Measurements from ENCODE around the gene ECI1.

Gene ECI1

GRCh38 chr16:2216330-2216729, 35.1 kb downstream of the ECI1 start:
- no peak overlapping the region for H4K91ac ChIP-seq (ENCODE audit: low read depth, low read length, poor library complexity)
- H3K23ac ChIP-seq (ENCODE audit: low read depth, low read length, poor library complexity): no peak overlapping the region
- DNase-seq (ENCODE audit: low spot score): no peak
- no peak overlapping the region for H2BK120ac ChIP-seq (ENCODE audit: low read depth, low read length)
- no peaks in the 10 kb centered on the region for H3K27me3 ChIP-seq (ENCODE audit: control insufficient read depth in 3 of 3, insufficient read depth in 3 of 3, low read depth in 1 of 3, low read length in 3 of 3)
- WGBS, 2 donors (ENCODE audit: extremely low coverage in 2 of 2, insufficient read length in 2 of 2, insufficient replicate concordance in 1 of 2): no CpG with 5 or more reads among the region's 4 CpGs
- H2BK15ac ChIP-seq (ENCODE audit: low read length): no peak overlapping the region
- H3K4me2 ChIP-seq (ENCODE audit: insufficient read depth, low read length, poor library complexity, severe bottlenecking): no peak overlapping the region
- no peak overlapping the region for H3K27ac ChIP-seq (replicated peaks; ENCODE audit: low read length)
- H3K79me1 ChIP-seq (ENCODE audit: low read depth, low read length): peaks cover 16% of the 10 kb centered on the region
- no peak overlapping the region for H4K8ac ChIP-seq (ENCODE audit: low read depth, low read length)
- H3K9me3 ChIP-seq (replicated peaks in 1 of 2; ENCODE audit: control insufficient read depth in 2 of 2, insufficient read depth in 1 of 2, low read depth in 1 of 2, low read length in 2 of 2): no peaks in the 10 kb centered on the region
- H3K14ac ChIP-seq (ENCODE audit: low read length): no peak overlapping the region
- peaks cover 9 to 11% of the 10 kb centered on the region in 2 donors for H3K4me1 ChIP-seq (ENCODE audit: control insufficient read depth in 2 of 2, insufficient read depth in 1 of 2, low read depth in 1 of 2, low read length in 2 of 2)
- H2AK5ac ChIP-seq (ENCODE audit: low read depth, low read length): no peak overlapping the region
- H3K18ac ChIP-seq (ENCODE audit: low read length): no peak overlapping the region
- H2BK12ac ChIP-seq (ENCODE audit: low read length): no peak overlapping the region
- H3K4me3 ChIP-seq (ENCODE audit: low read length in 2 of 2): no peak overlapping the region
- no peak overlapping the region for H3K9ac ChIP-seq (ENCODE audit: low read depth, low read length, poor library complexity)
- no peak overlapping the region for H2BK5ac ChIP-seq (ENCODE audit: low read length)
- H3K36me3 ChIP-seq (replicated peaks in 1 of 2; ENCODE audit: control insufficient read depth in 2 of 2, insufficient read depth in 2 of 2, low read length in 2 of 2): peaks cover 17 to 23% of the 10 kb centered on the region in 2 donors
- H2AFZ ChIP-seq (ENCODE audit: low read length): no peak overlapping the region
- no peak overlapping the region for H3K4ac ChIP-seq (ENCODE audit: low read length)

GRCh38 chr16:2214719-2214968, 36.7 kb downstream of the ECI1 start, which contains the start of gene PGP:
Gene PGP, minus strand, starts transcription at chr16:2214840. Its CDS starts 63 bp downstream, at chr16:2214777.
- Histone ChIP-seq H3K18ac (ENCODE audit: low read length) (peak within 1 kb of the TSS; percentile 99), H3K4me1 (ENCODE audit: control insufficient read depth in 2 of 2, insufficient read depth in 1 of 2, low read depth in 1 of 2, low read length in 2 of 2) (peaks cover 9 to 11% of the 10 kb centered on the region in 2 donors), H3K9ac (ENCODE audit: low read depth, low read length, poor library complexity) (peak within 1 kb of the TSS; percentile 98), H2BK120ac (ENCODE audit: low read depth, low read length) (no peak within 1 kb of the TSS), H3K14ac (ENCODE audit: low read length) (peak within 1 kb of the TSS; percentile 82), H3K4me3 (ENCODE audit: low read length in 2 of 2) (peak within 1 kb of the TSS; percentile 99 to 100), H3K27me3 (ENCODE audit: control insufficient read depth in 3 of 3, insufficient read depth in 3 of 3, low read depth in 1 of 3, low read length in 3 of 3) (no peaks in the 10 kb centered on the region), H3K36me3 (replicated peaks in 1 of 2; ENCODE audit: control insufficient read depth in 2 of 2, insufficient read depth in 2 of 2, low read length in 2 of 2) (peaks cover 19 to 30% of the 10 kb centered on the region in 2 donors), H4K8ac (ENCODE audit: low read depth, low read length) (no peak within 1 kb of the TSS), H3K27ac (replicated peaks; ENCODE audit: low read length) (peak within 1 kb of the TSS; percentile 99), H3K79me1 (ENCODE audit: low read depth, low read length) (peaks cover 14% of the 10 kb centered on the region), H2BK15ac (ENCODE audit: low read length) (peak within 1 kb of the TSS; percentile 81), H3K9me3 (replicated peaks in 1 of 2; ENCODE audit: control insufficient read depth in 2 of 2, insufficient read depth in 1 of 2, low read depth in 1 of 2, low read length in 2 of 2) (no peaks in the 10 kb centered on the region), H2AK5ac (ENCODE audit: low read depth, low read length) (peak within 1 kb of the TSS; percentile 84), H4K91ac (ENCODE audit: low read depth, low read length, poor library complexity) (no peak within 1 kb of the TSS), H3K4me2 (ENCODE audit: insufficient read depth, low read length, poor library complexity, severe bottlenecking) (peak within 1 kb of the TSS; percentile 96), H3K4ac (ENCODE audit: low read length) (peak within 1 kb of the TSS; percentile 76), H2BK5ac (ENCODE audit: low read length) (peak within 1 kb of the TSS; percentile 94), H2BK12ac (ENCODE audit: low read length) (peak within 1 kb of the TSS; percentile 41), H2AFZ (ENCODE audit: low read length) (peak within 1 kb of the TSS; percentile 94), H3K23ac (ENCODE audit: low read depth, low read length, poor library complexity) (peak within 1 kb of the TSS; percentile 95)
- WGBS, 2 donors (ENCODE audit: extremely low coverage in 2 of 2, insufficient read length in 2 of 2, insufficient replicate concordance in 1 of 2): no CpG with 5 or more reads among the region's 48 CpGs
- DNase-seq (ENCODE audit: low spot score): no peak

- Histone ChIP-seq H2BK5ac (ENCODE audit: low read length) (peak overlapping the region; percentile 94), H3K9me3 (replicated peaks in 1 of 2; ENCODE audit: control insufficient read depth in 2 of 2, insufficient read depth in 1 of 2, low read depth in 1 of 2, low read length in 2 of 2) (no peaks in the 10 kb centered on the region), H3K9ac (ENCODE audit: low read depth, low read length, poor library complexity) (peak overlapping the region; percentile 98), H3K27me3 (ENCODE audit: control insufficient read depth in 3 of 3, insufficient read depth in 3 of 3, low read depth in 1 of 3, low read length in 3 of 3) (no peaks in the 10 kb centered on the region), H3K23ac (ENCODE audit: low read depth, low read length, poor library complexity) (peak overlapping the region; percentile 95), H3K18ac (ENCODE audit: low read length) (peak overlapping the region; percentile 96), H3K36me3 (replicated peaks in 1 of 2; ENCODE audit: control insufficient read depth in 2 of 2, insufficient read depth in 2 of 2, low read length in 2 of 2) (peaks cover 22 to 36% of the 10 kb centered on the region in 2 donors), H2BK15ac (ENCODE audit: low read length) (peak overlapping the region; percentile 26), H4K91ac (ENCODE audit: low read depth, low read length, poor library complexity) (no peak overlapping the region), H2AFZ (ENCODE audit: low read length) (peak overlapping the region; percentile 81), H3K4ac (ENCODE audit: low read length) (no peak overlapping the region), H3K4me1 (ENCODE audit: control insufficient read depth in 2 of 2, insufficient read depth in 1 of 2, low read depth in 1 of 2, low read length in 2 of 2) (peaks cover 9 to 11% of the 10 kb centered on the region in 2 donors), H3K14ac (ENCODE audit: low read length) (peak overlapping the region; percentile 82), H2BK12ac (ENCODE audit: low read length) (peak overlapping the region; percentile 41), H4K8ac (ENCODE audit: low read depth, low read length) (no peak overlapping the region), H3K79me1 (ENCODE audit: low read depth, low read length) (peaks cover 14% of the 10 kb centered on the region), H2AK5ac (ENCODE audit: low read depth, low read length) (peak overlapping the region; percentile 84), H3K4me3 (ENCODE audit: low read length in 2 of 2) (peak overlapping the region; percentile 97 to 100), H3K4me2 (ENCODE audit: insufficient read depth, low read length, poor library complexity, severe bottlenecking) (peak overlapping the region; percentile 96), H2BK120ac (ENCODE audit: low read depth, low read length) (no peak overlapping the region), H3K27ac (replicated peaks; ENCODE audit: low read length) (peak overlapping the region; percentile 81)
- no peak for DNase-seq (ENCODE audit: low spot score)
- no CpG with 5 or more reads among the region's 98 CpGs for WGBS, 2 donors (ENCODE audit: extremely low coverage in 2 of 2, insufficient read length in 2 of 2, insufficient replicate concordance in 1 of 2)
Measured at GRCh38 chr16:2213817-2214718, 37.3 kb downstream of the ECI1 start.

All from neuronal stem cell (in vitro differentiated cells).